ENCODE data around the gene FUBP1. TPM values are rescaled to one million over a fixed set of nuclear protein-coding genes. Genes with fewer than 3 reads are reported as not detected.

The FUBP1 gene
- total and polyA plus RNA-seq, 9 of the 15 experiments (the other 6 are each of a cell fraction or from before 2014, with no cell fraction given), result 104 to 294 (median 213) TPM

DNA sequence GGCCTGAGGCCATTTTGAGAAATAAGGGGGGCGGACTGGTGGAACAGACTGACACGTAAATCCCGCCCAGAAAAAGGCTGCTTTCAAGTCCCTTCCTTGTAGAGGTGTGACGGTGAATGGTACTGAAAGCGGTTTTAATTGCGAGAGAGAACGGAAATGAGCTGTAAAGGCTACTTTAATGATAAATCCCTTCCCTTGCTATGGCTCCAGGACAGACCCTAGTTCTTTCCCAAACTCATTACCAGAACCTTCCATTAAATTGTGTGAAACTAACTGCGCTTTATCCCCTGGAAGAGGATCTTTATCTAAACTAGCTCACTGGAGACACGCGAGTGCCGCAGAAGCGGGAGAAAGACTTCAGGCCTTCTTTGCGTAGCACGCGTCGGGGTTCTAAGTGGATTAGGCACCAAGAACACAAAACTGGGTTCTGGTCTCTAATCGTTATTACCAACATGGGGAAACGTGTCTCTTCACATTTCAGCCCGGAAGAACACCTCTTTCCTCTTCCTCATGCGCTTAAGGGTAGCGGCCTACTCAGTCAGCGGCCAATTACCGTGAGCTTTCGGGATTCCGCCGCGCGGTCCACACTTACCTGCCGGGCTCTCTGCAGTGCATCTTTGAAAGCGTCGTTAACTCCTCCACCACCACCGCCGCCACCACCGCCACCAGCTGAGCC, 441 bp downstream of the FUBP1 start (continued):
- TF ChIP-seq, protein P1, sequence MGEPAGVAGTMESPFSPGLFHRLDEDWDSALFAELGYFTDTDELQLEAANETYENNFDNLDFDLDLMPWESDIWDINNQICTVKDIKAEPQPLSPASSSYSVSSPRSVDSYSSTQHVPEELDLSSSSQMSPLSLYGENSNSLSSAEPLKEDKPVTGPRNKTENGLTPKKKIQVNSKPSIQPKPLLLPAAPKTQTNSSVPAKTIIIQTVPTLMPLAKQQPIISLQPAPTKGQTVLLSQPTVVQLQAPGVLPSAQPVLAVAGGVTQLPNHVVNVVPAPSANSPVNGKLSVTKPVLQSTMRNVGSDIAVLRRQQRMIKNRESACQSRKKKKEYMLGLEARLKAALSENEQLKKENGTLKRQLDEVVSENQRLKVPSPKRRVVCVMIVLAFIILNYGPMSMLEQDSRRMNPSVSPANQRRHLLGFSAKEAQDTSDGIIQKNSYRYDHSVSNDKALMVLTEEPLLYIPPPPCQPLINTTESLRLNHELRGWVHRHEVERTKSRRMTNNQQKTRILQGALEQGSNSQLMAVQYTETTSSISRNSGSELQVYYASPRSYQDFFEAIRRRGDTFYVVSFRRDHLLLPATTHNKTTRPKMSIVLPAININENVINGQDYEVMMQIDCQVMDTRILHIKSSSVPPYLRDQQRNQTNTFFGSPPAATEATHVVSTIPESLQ (CRISPR knock-in tag; IDR thresholded peaks at IDR 0.05), result 0 out of 2 replicates have a peak, but pooled peaks have one; percentile 10
- TF ChIP-seq POLR2AphosphoS5 (IDR thresholded peaks at IDR 0.05; ENCODE audit: control insufficient read depth, insufficient read depth, low read depth, low read length) (peak; percentile 67; the same call in 1 of the 2 replicates), ARNT (IDR thresholded peaks at IDR 0.05) (peak in 1 of 2 experiments; percentile 18; a peak in 1 of 4 replicates), GTF2A2 (tag; IDR thresholded peaks at IDR 0.05) (0 out of 2 replicates have a peak, but pooled peaks have one; percentile 37), RBM34 (IDR thresholded peaks at IDR 0.05; ENCODE audit: borderline replicate concordance, insufficient read depth, low read length) (no peak), DNMT1 (IDR thresholded peaks at IDR 0.05) (no peak), FOXJ2 (tag; IDR thresholded peaks at IDR 0.05) (peak; percentile 49; the same call in 1 of the 2 replicates), ZNF134 (CRISPR knock-in tag; conservative IDR thresholded peaks at IDR 0.05) (peak; percentile 30; the same call in 1 of the 2 replicates), ZBTB7A (IDR thresholded peaks at IDR 0.05; ENCODE audit: borderline replicate concordance, control insufficient read depth, low read depth, low read length) (no peak), SMAD4 (CRISPR knock-in tag; conservative IDR thresholded peaks at IDR 0.05) (no peak), KAT8 (IDR thresholded peaks at IDR 0.05; ENCODE audit: low read depth) (peak; percentile 16; the same call in 1 of the 2 replicates), TBP (optimal IDR thresholded peaks at IDR 0.05; ENCODE audit: low read depth, low read length) (peak; percentile 65), MYNN (IDR thresholded peaks at IDR 0.05) (peak; percentile 22; the same call in 1 of the 2 replicates), MYNN (CRISPR knock-in tag; IDR thresholded peaks at IDR 0.05) (no peak), KDM2B (CRISPR knock-in tag; IDR thresholded peaks at IDR 0.05) (no peak), GABPB2 (CRISPR knock-in tag; conservative IDR thresholded peaks at IDR 0.05) (no peak), ZNF644 (tag; IDR thresholded peaks at IDR 0.05; ENCODE audit: low read depth) (no peak), ZNF263 (CRISPR knock-in tag; IDR thresholded peaks at IDR 0.05; ENCODE audit: borderline replicate concordance) (no peak)
- TF ChIP-seq, protein P2, sequence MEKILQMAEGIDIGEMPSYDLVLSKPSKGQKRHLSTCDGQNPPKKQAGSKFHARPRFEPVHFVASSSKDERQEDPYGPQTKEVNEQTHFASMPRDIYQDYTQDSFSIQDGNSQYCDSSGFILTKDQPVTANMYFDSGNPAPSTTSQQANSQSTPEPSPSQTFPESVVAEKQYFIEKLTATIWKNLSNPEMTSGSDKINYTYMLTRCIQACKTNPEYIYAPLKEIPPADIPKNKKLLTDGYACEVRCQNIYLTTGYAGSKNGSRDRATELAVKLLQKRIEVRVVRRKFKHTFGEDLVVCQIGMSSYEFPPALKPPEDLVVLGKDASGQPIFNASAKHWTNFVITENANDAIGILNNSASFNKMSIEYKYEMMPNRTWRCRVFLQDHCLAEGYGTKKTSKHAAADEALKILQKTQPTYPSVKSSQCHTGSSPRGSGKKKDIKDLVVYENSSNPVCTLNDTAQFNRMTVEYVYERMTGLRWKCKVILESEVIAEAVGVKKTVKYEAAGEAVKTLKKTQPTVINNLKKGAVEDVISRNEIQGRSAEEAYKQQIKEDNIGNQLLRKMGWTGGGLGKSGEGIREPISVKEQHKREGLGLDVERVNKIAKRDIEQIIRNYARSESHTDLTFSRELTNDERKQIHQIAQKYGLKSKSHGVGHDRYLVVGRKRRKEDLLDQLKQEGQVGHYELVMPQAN (IDR thresholded peaks at IDR 0.05; ENCODE audit: borderline replicate concordance), result 0 out of 2 replicates have a peak, but pooled peaks have one; percentile 34
- TF ChIP-seq, protein P3, sequence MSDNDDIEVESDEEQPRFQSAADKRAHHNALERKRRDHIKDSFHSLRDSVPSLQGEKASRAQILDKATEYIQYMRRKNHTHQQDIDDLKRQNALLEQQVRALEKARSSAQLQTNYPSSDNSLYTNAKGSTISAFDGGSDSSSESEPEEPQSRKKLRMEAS (CRISPR knock-in tag; IDR thresholded peaks at IDR 0.05), result no peak; the same call in 1 of the 2 replicates
- TF ChIP-seq, protein P4, sequence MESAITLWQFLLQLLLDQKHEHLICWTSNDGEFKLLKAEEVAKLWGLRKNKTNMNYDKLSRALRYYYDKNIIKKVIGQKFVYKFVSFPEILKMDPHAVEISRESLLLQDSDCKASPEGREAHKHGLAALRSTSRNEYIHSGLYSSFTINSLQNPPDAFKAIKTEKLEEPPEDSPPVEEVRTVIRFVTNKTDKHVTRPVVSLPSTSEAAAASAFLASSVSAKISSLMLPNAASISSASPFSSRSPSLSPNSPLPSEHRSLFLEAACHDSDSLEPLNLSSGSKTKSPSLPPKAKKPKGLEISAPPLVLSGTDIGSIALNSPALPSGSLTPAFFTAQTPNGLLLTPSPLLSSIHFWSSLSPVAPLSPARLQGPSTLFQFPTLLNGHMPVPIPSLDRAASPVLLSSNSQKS (CRISPR knock-in tag; IDR thresholded peaks at IDR 0.05), result no peak
- TF ChIP-seq, protein P5, sequence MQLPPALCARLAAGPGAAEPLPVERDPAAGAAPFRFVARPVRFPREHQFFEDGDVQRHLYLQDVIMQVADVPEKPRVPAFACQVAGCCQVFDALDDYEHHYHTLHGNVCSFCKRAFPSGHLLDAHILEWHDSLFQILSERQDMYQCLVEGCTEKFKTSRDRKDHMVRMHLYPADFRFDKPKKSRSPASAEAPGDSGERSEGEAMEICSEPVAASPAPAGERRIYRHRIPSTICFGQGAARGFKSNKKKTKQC (CRISPR knock-in tag; IDR thresholded peaks at IDR 0.05), result peak; percentile 86; the same call in 1 of the 2 replicates
